HCT116 (cell line): ENCODE measurements around the gene DCAF11. TPM values are rescaled to one million over a fixed set of nuclear protein-coding genes. Genes with fewer than 3 reads are reported as not detected.

ENCODE experiments used
- ATAC-seq: fragments of 200-7000 bp; cut with Tn5 transposase; 2 replicates; pipeline ENCODE4 v1.9.1; 2020; ENCODE audit warnings: mild to moderate bottlenecking, moderate library complexity
- BruUV-seq: library from RNA; stranded (reverse); fragments of 400-500 nt; replicated peaks from 2 replicates; lab custom pipeline; 2021; lab: Mats Ljungman, UMichigan
- CTCF ChIA-PET: fragments of 300-600 bp; sonication (Branson Sonifier 250); formaldehyde crosslinking; loops from one replicate; lab custom pipeline; 2021; ENCODE audit warnings: antibody characterized with exemption; lab: Charles Lee
- POLR2A ChIA-PET: fragments of 300-600, 350-600 bp; sonication (Branson Sonifier 250); formaldehyde crosslinking; loops from one replicate; lab custom pipeline; 2021; ENCODE audit warnings: antibody characterized with exemption; lab: Charles Lee
- RAD21 ChIA-PET, 2 experiments: fragments of 300-600 bp; sonication (Branson Sonifier 250); formaldehyde crosslinking; loops; one replicate each; lab custom pipeline; 2023; ENCODE audit warnings: low total read pairs in 2 of 2; ENCODE audit not compliant: uncharacterized antibody in 2 of 2, unreplicated experiment in 2 of 2, low non-redundant PET in 1 of 2; lab: Charles Lee
- DNase-seq: peaks from one replicate; pipeline ENCODE4 v3.0.0-alpha.2; 2010; ENCODE audit warnings: low read depth, low spot score
- H2AFZ ChIP-seq: fragments of 200-600 bp; shearing (Covaris generic), sonication (generic); 2 replicates; pipeline ENCODE4 v1.6.1; 2017; ENCODE audit warnings: low read depth, mixed run types, mixed read lengths, antibody characterized with exemption, low read length; ENCODE audit not compliant: poor library complexity, severe bottlenecking
- H3K27ac ChIP-seq: 2 replicates; pipeline ENCODE4 v1.5.1; 2012; ENCODE audit warnings: low read depth, low read length
- H3K27me3 ChIP-seq: fragments of 200-600 bp; sonication (generic); 2 replicates; pipeline ENCODE4 v1.6.1; 2016; ENCODE audit warnings: mixed run types, low read length, mixed read lengths; ENCODE audit not compliant: insufficient read depth
- H3K36me3 ChIP-seq, 2 experiments: fragments of 200-500 bp in 1 of 2; fragments of 200-600 bp in 1 of 2; sonication (Bioruptor generic) in 1 of 2; sonication (generic) in 1 of 2; 2 replicates each; pipeline versions ENCODE4 v1.5.1 to v1.6.1; 2014 to 2016; ENCODE audit warnings: low read length in 2 of 2, inconsistent platforms in 1 of 2, mixed read lengths in 1 of 2, mixed run types in 1 of 2; ENCODE audit not compliant: insufficient read depth in 2 of 2, control insufficient read depth in 1 of 2
- H3K4me1 ChIP-seq, 2 experiments: fragments of 200-600 bp in 1 of 2; sonication (generic) in 1 of 2; 2 replicates each; pipeline versions ENCODE4 v1.5.1 to v1.6.1; 2012 to 2017; ENCODE audit warnings: low read length in 2 of 2, inconsistent platforms in 1 of 2, mild to moderate bottlenecking in 1 of 2, mixed read lengths in 1 of 2, mixed run types in 1 of 2, moderate library complexity in 1 of 2; ENCODE audit not compliant: insufficient read depth in 2 of 2, control insufficient read depth in 1 of 2
- H3K4me2 ChIP-seq: fragments of 200-600 bp; sonication (generic); 2 replicates; pipeline ENCODE4 v1.6.1; 2017; ENCODE audit warnings: mixed run types, low read length, mixed read lengths
- H3K4me3 ChIP-seq, 2 experiments: fragments of 200-600 bp in 1 of 2; sonication (generic) in 1 of 2; replicated peaks in 1 of 2; 2 replicates each; pipeline ENCODE4 v1.5.1; 2011 to 2016; ENCODE audit warnings: low read length in 2 of 2, control low read depth in 1 of 2, low read depth in 1 of 2, mild to moderate bottlenecking in 1 of 2, mixed read lengths in 1 of 2, mixed run types in 1 of 2
- H3K79me2 ChIP-seq: fragments of 200-600 bp; sonication (generic); 2 replicates; pipeline ENCODE4 v1.6.1; 2017; ENCODE audit warnings: mild to moderate bottlenecking, mixed run types, low read length, moderate library complexity, mixed read lengths; ENCODE audit not compliant: insufficient read depth
- H3K9ac ChIP-seq: fragments of 200-600 bp; sonication (generic); 2 replicates; pipeline ENCODE4 v1.6.1; 2016; ENCODE audit warnings: low read length, mixed read lengths
- H3K9me2 ChIP-seq: fragments of 200-600 bp; sonication (generic), shearing (Covaris generic); 2 replicates; pipeline ENCODE4 v1.6.1; 2017; ENCODE audit warnings: mixed run types, mild to moderate bottlenecking, moderate library complexity; ENCODE audit not compliant: insufficient read depth
- H3K9me3 ChIP-seq, 2 experiments: fragments of 200-500 bp in 1 of 2; fragments of 200-600 bp in 1 of 2; sonication (Bioruptor generic) in 1 of 2; sonication (generic) in 1 of 2; 2 replicates each; pipeline ENCODE4 v1.6.1; 2014 to 2017; ENCODE audit warnings: low read length in 2 of 2, mixed read lengths in 2 of 2, inconsistent platforms in 1 of 2, low read depth in 1 of 2, mild to moderate bottlenecking in 1 of 2, mixed run types in 1 of 2, moderate library complexity in 1 of 2; ENCODE audit not compliant: control insufficient read depth in 1 of 2, insufficient read depth in 1 of 2
- H4K20me1 ChIP-seq: fragments of 200-600 bp; sonication (generic), shearing (Covaris generic); 2 replicates; pipeline ENCODE4 v1.6.1; 2017; ENCODE audit warnings: mixed run types, mild to moderate bottlenecking, moderate library complexity; ENCODE audit not compliant: insufficient read depth
- CBX3 ChIP-seq: IDR thresholded peaks from 2 replicates; pipeline ENCODE4 v1.6.1; 2012; ENCODE audit warnings: low read depth
- CEBPB ChIP-seq: IDR thresholded peaks from 2 replicates; pipeline ENCODE4 v1.6.1; 2012; ENCODE audit warnings: low read depth
- EGR1 ChIP-seq: IDR thresholded peaks from 2 replicates; pipeline ENCODE4 v1.6.1; 2012; ENCODE audit warnings: low read depth
- ELF1 ChIP-seq: IDR thresholded peaks from 2 replicates; pipeline ENCODE4 v1.6.1; 2012; ENCODE audit warnings: low read depth, borderline replicate concordance
- EZH2 ChIP-seq: fragments of 200-600 bp; sonication (generic); IDR thresholded peaks from 2 replicates; pipeline ENCODE4 v1.6.1; 2017; ENCODE audit warnings: antibody characterized with exemption, mixed run types
- EZH2phosphoT487 ChIP-seq: fragments of 200-600 bp; IDR thresholded peaks from 2 replicates; pipeline ENCODE4 v1.6.1; 2018; ENCODE audit warnings: antibody characterized with exemption, borderline replicate concordance
- FOSL1 ChIP-seq: IDR thresholded peaks from 2 replicates; pipeline ENCODE4 v1.6.1; 2012; ENCODE audit warnings: low read depth
- JUND ChIP-seq: IDR thresholded peaks from 2 replicates; pipeline ENCODE4 v1.6.1; 2012
- MAX ChIP-seq: IDR thresholded peaks from 2 replicates; pipeline ENCODE4 v1.6.1; 2012
- POLR2A ChIP-seq: IDR thresholded peaks from 2 replicates; pipeline ENCODE4 v1.7.0; 2011; ENCODE audit warnings: borderline replicate concordance; ENCODE audit not compliant: insufficient read depth, insufficient read length; ENCODE audit errors: extremely low read depth
- SIN3A ChIP-seq: IDR thresholded peaks from 2 replicates; pipeline ENCODE4 v1.6.1; 2012; ENCODE audit warnings: low read depth
- SP1 ChIP-seq: IDR thresholded peaks from 2 replicates; pipeline ENCODE4 v1.6.1; 2012; ENCODE audit warnings: low read depth
- SRF ChIP-seq: IDR thresholded peaks from 2 replicates; pipeline ENCODE4 v1.6.1; 2012; ENCODE audit warnings: low read depth
- TCF7L2 ChIP-seq: IDR thresholded peaks from 2 replicates; pipeline ENCODE4 v1.7.0; 2011; ENCODE audit warnings: borderline replicate concordance, inconsistent platforms; ENCODE audit not compliant: insufficient read depth, insufficient read length; ENCODE audit errors: extremely low read depth
- YY1 ChIP-seq: IDR thresholded peaks from 2 replicates; pipeline ENCODE4 v1.6.1; 2011; ENCODE audit warnings: low read length, low read depth, moderate library complexity, mild to moderate bottlenecking; ENCODE audit not compliant: insufficient replicate concordance; ENCODE audit errors: extremely low read depth
- ZNF274 ChIP-seq: fragments of 200-500 bp; sonication (Bioruptor generic); IDR thresholded peaks from 2 replicates; pipeline ENCODE4 v1.6.1; 2014; ENCODE audit warnings: mild to moderate bottlenecking, low read depth, low read length, inconsistent platforms
- intact Hi-C: fragments of 100-400 bp; cut with micrococcal nuclease; formaldehyde crosslinking; loops from 2 replicates; pipeline ENCODE4 v1.10.0; 2022
- total RNA-seq: library from RNA; stranded (reverse); gene quantifications from one replicate; pipeline ENCODE4 v1.2.1, GENCODE V29; 2021; ENCODE audit not compliant: unreplicated experiment
- TF ChIP-seq, protein P1 (sequence below): IDR thresholded peaks from 2 replicates; pipeline ENCODE4 v1.6.1; 2011; ENCODE audit warnings: mild to moderate bottlenecking, low read length, moderate library complexity; ENCODE audit not compliant: insufficient replicate concordance; ENCODE audit errors: extremely low read depth
- TF ChIP-seq, protein P2 (sequence below), 3 experiments: fragments of 200-600 bp in 1 of 3; sonication (generic) in 1 of 3; IDR thresholded peaks in 2 of 3; conservative IDR thresholded peaks in 1 of 3; 2 replicates each; pipeline ENCODE4 v1.5.1; 2012 to 2017; ENCODE audit warnings: low read depth in 2 of 3, low read length in 2 of 3, antibody characterized with exemption in 1 of 3, borderline replicate concordance in 1 of 3, control low read depth in 1 of 3, mild to moderate bottlenecking in 1 of 3, mixed read lengths in 1 of 3, mixed run types in 1 of 3, moderate library complexity in 1 of 3; ENCODE audit not compliant: insufficient read depth in 1 of 3
- TF ChIP-seq, protein P3 (sequence below): IDR thresholded peaks from 2 replicates; pipeline ENCODE4 v1.6.1; 2012

The DCAF11 gene
- total RNA-seq, 1 experiment from 2014 or later = 47.5 TPM

DNA sequence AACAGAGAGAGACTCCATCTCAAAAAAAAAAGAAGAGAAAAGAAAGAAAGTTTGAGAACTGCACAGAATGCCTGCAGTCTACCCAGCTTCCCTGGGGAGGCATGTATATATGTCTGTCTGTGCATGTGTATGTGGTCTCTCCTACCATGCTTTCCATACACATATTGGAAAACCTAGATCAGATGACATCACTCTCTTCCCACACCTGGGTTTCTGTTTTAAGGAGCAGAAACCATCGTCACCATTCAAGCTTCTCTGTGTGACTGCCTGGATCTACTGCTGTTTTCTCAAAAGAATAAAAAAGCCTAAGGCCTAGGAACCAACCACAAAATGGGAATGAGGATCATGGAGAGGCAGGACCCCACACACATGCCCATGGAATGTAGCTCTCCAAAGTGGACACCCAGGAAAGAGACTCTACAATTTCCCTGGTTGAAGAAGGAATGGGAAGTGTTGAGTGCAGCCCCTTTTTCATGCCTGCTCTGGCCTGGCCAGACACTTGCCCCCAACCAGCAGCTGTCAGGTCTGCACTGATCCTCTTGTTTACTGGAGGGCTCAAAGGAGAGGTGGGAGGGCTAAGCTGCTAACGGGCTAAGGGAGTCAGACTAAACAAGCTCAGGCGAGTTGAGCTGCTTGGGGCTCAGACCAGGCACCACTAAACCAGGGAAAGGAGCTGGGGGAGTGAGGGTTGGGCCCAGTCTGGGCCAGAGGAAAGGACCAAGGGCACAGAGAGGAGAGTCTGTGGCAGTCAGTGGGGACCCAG is 28.2 kb upstream of the DCAF11 start:
- CTCF ChIA-PET = interaction anchor here (1.2 kb wide), 1 partner anchor 28 kb away, joined by 3 read pairs; no protein-coding TSS in a partner anchor

More for the DNA sequence above, 28.2 kb upstream of the DCAF11 start:
- BruUV-seq = no TSS peak
- H3K36me3 ChIP-seq = no peaks in the 10 kb centered on the region
- no peaks in the 10 kb centered on the region for H4K20me1 ChIP-seq
- H3K9me2 ChIP-seq = no peaks in the 10 kb centered on the region
- H3K4me2 ChIP-seq = no peak overlapping the region
- no peak overlapping the region for H3K27ac ChIP-seq
- no peak for ATAC-seq
- no peaks in the 10 kb centered on the region for H3K27me3 ChIP-seq
- H3K4me1 ChIP-seq = peaks cover 7 to 9% of the 10 kb centered on the region in 2 experiments
- H3K9ac ChIP-seq = no peak overlapping the region
- H3K79me2 ChIP-seq = no peaks in the 10 kb centered on the region
- ChIA-PET RAD21 (no interaction called here), POLR2A (interaction anchor here (1.7 kb wide), 1 partner anchor 7 kb away, joined by 9 read pairs; the partner anchor contains the start of gene PCK2)
- no peaks in the 10 kb centered on the region for H3K9me3 ChIP-seq
- DNase-seq = no peak
- H2AFZ ChIP-seq = no peak overlapping the region
- intact Hi-C loops = no loop called here
- no peak overlapping the region for H3K4me3 ChIP-seq
- TF ChIP-seq ZNF274 = no peak
- no peak for TF ChIP-seq CEBPB
- TF ChIP-seq SRF = no peak
- TF ChIP-seq, protein P1, sequence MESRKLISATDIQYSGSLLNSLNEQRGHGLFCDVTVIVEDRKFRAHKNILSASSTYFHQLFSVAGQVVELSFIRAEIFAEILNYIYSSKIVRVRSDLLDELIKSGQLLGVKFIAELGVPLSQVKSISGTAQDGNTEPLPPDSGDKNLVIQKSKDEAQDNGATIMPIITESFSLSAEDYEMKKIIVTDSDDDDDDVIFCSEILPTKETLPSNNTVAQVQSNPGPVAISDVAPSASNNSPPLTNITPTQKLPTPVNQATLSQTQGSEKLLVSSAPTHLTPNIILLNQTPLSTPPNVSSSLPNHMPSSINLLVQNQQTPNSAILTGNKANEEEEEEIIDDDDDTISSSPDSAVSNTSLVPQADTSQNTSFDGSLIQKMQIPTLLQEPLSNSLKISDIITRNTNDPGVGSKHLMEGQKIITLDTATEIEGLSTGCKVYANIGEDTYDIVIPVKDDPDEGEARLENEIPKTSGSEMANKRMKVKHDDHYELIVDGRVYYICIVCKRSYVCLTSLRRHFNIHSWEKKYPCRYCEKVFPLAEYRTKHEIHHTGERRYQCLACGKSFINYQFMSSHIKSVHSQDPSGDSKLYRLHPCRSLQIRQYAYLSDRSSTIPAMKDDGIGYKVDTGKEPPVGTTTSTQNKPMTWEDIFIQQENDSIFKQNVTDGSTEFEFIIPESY = no peak
- TF ChIP-seq, protein P2, sequence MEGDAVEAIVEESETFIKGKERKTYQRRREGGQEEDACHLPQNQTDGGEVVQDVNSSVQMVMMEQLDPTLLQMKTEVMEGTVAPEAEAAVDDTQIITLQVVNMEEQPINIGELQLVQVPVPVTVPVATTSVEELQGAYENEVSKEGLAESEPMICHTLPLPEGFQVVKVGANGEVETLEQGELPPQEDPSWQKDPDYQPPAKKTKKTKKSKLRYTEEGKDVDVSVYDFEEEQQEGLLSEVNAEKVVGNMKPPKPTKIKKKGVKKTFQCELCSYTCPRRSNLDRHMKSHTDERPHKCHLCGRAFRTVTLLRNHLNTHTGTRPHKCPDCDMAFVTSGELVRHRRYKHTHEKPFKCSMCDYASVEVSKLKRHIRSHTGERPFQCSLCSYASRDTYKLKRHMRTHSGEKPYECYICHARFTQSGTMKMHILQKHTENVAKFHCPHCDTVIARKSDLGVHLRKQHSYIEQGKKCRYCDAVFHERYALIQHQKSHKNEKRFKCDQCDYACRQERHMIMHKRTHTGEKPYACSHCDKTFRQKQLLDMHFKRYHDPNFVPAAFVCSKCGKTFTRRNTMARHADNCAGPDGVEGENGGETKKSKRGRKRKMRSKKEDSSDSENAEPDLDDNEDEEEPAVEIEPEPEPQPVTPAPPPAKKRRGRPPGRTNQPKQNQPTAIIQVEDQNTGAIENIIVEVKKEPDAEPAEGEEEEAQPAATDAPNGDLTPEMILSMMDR (IDR thresholded peaks at IDR 0.05 in 2 of 3, conservative IDR thresholded peaks at IDR 0.05 in 1 of 3; ENCODE audit: borderline replicate concordance in 1 of 3, insufficient read depth in 1 of 3, low read depth in 2 of 3, low read length in 2 of 3) = no peak
- no peak for TF ChIP-seq FOSL1
- TF ChIP-seq EZH2 = no peak
- no peak for TF ChIP-seq POLR2A
- no peak for TF ChIP-seq YY1
- TF ChIP-seq EGR1 = no peak
- TF ChIP-seq JUND = no peak
- no peak for TF ChIP-seq TCF7L2
- no peak for TF ChIP-seq ELF1
- no peak for TF ChIP-seq SIN3A
- TF ChIP-seq SP1 = no peak
- TF ChIP-seq CBX3 = no peak
- TF ChIP-seq MAX = no peak
- TF ChIP-seq, protein P3, sequence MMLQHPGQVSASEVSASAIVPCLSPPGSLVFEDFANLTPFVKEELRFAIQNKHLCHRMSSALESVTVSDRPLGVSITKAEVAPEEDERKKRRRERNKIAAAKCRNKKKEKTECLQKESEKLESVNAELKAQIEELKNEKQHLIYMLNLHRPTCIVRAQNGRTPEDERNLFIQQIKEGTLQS = no peak
- TF ChIP-seq EZH2phosphoT487 = no peak
